Raji (cell line): ENCODE data around the gene SDK2.

Experiments
- POLR2A ChIP-seq: IDR thresholded peaks from 2 replicates; pipeline ENCODE4 v1.6.1; 2011; ENCODE audit warnings: low read depth, low read length, control low read depth; ENCODE audit not compliant: insufficient read depth

SDK2 gene

GRCh38 chr17:73391331-73392265 lies 252.6 kb downstream of the SDK2 start:
- TF ChIP-seq POLR2A, result no peak

- no peak for TF ChIP-seq POLR2A
Observed at GRCh38 chr17:73390851-73391250, 253.4 kb downstream of the SDK2 start.

DNA sequence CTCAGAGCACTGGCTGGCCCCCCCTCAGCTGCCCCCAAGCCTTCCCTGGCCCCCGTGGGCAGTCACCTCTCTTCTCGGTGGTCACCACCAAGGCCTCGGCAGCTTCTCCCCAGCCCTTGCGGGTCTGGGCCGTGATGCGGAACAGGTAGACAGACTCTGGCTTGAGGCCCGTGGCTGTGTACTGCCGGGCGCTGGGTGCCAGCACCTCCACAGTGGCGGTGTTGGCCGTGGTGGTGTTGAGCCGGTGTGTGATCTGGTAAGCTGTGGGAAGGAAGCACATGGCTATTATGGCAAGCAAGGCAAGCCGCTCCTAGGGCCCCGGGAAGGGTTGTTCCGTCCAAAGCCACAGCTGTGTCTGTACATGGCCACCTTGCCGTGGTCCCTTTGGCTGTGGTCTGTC lies 254.0 kb downstream of the SDK2 start:
- TF ChIP-seq POLR2A, result no peak

- no peak for TF ChIP-seq POLR2A
Observed at GRCh38 chr17:73389411-73389810, 254.8 kb downstream of the SDK2 start.

GRCh38 chr17:73388578-73388905 lies 255.7 kb downstream of the SDK2 start:
- no peak for TF ChIP-seq POLR2A

DNA sequence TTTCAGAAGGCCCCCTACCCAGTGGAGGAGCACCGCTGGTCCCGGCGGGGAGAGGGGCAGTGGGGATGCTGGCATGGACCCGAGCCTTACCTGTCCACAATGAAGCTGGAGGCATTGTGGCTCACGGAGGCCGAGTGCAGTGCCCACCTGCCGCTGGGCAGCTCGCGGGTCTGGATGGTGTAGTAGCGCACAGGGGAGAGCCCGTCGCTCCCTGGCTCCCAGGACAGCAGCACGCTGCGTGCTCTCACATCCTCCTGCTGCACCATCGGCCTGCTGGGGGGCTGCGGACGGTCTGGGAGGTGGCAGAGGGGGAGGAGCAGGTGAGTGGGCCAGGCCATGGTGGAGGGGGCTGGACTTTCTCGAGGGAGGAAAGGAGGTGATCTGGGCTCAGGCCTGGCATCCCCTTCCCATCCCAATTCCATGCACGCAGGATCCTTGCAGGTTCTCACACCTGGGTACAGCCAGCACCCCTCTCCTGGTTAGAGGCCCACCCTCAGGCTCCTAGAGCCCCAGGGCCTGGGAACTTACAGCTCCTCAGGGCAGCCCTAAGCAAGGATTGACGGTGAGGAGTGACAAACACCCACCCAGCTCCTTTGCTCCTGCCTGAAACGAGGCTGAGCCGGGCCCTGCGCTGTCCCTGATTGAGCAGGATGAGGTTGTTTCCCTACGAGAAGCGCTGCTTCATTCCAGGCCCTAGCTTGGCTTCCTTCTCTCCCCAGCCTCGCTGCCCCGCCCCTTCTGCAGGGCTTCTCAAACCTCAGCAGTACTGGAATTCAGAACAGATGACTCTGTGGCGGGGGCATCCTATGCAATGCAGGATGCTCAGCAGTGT lies 256.3 kb downstream of the SDK2 start:
- TF ChIP-seq POLR2A, result no peak

GRCh38 chr17:73386561-73386960 lies 257.7 kb downstream of the SDK2 start:
- no peak for TF ChIP-seq POLR2A

DNA sequence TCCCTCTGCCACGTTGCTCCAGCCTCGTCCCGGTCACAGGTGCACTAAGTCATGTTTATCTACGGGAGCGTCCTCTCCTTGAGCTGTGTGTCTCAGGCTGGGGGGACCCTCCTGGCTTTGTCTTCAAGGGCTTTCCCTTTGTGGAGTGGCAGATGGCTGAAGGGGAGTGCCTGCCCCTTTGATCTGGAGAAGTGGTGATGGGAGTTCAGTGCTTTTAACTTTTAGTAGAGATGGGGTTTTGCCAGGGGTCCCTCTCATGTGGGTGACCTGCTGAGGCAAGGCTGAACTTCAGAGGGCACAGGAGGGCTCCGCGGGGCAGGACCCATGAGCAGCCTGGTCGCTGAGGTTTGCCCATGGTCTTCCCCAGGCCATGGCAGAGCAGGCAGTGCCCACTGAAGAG lies 259.3 kb downstream of the SDK2 start:
- no peak for TF ChIP-seq POLR2A

DNA sequence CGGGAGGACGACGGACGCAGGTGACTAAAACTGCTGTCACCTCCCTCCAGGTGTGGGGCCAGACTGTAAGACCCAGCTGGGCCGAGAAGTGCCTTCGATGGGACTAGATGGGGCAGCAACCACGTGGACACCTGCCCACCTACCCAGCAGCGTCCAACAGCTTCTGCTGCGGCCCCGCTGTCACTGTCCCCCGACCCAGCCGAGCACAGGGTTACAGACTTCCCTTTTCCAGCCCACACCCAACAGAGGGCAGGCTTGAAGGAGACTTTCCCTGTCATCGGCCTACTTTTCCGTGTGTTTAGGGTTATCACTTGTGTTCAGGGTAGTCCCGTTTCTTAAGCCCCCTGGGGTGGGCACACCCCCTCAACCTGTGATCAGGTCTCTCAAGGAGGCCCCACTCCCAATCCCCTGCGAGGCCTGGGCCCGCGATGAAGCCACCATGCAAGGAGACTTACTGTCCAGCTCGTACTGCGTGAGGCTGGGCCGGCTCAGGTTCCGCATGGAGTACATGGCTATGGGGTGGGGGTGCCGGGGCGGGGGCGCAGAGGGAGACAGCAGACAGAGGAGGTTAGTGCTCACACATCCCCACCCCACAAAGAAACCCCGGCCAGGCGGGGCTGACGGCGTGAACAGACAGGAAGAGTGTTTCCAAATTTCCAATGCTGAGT lies 263.7 kb downstream of the SDK2 start:
- TF ChIP-seq POLR2A, result no peak

DNA sequence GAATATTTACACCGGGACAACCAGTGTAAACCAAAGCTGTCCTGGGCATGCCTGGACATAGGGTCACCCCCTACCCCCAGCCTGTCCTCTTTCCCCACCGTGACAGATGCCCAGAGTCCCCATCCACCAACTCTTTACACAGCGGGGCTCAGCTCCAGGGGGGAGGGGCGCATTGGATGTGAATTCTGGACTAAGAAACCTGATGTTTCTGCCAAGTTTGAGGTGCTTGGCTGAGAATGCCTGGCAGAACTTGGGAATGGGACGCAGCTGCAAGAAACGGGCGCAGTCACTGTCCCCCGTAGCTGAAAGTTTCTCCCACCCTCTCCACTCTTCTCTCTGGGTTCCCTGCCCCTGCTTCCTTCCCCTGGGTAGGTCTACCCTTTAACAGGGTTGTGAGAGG lies 264.4 kb downstream of the SDK2 start:
- TF ChIP-seq POLR2A, result no peak

DNA sequence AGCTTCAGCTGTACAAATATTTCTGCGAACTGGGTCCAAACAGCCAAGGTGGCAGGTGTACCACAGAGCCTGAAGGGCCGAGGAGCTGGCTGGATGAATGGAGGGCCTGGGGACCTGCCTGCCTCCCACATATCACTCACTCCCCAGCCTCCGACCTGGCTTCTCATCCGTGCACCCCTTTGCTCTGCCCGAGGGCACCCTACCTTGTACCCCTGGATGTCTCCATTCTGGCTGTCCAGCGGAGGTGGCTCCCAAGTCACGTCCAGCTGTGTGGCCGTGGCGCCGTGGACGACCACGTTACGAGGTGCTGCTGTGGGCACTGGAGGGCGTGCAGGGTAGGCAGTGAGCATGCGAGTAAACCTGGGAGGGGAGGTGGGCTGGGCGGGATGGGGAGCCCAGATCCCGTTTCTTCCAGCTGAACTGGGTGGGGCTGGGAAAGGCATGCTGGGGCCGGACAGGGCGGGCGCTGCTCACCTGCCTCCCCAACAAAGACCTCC lies 265.2 kb downstream of the SDK2 start:
- no peak for TF ChIP-seq POLR2A

DNA sequence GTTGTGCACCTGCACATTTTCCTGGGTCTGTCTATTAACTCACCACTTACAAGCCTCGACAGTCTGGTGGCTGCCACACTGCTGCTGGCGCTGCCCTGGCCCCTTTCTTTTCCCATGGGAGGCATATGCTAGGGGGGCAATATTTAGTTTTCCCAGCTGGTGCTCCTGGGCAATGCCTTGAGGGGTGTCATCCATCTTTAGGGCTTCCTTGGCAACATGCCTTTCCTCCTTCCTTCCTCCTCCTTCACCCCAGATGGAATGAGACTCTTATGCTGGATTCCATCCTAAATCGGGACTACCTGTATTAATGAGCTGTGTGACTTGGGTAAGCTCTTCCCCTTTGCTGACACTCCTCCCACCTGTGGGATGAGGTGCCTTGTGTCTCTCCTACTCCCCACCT lies 267.6 kb downstream of the SDK2 start:
- TF ChIP-seq POLR2A, result no peak

- no peak for TF ChIP-seq POLR2A
Observed at GRCh38 chr17:73376152-73376551, 268.1 kb downstream of the SDK2 start.

DNA sequence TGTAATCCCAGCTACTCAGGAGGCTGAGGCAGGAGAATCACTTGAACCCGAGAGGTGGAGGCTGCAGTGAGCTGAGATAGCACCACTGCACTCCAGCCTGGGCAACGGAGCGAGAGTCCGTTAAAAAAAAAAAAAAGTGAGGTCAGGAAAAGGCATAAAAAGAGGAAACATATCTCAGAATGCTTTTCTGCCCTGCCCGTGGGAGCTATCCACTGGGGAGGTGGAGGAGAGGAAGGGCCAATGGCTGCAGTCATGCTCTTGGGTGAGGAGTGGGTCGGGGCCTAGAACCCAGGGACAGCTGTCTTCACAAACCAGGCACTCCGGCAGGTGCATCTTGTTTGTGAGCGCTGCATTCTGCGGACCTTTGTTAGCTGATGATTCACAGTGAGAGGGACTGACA lies 272.4 kb downstream of the SDK2 start:
- TF ChIP-seq POLR2A, result no peak

- TF ChIP-seq POLR2A, result no peak
Observed at GRCh38 chr17:73371285-73371684, 273.0 kb downstream of the SDK2 start.

- no peak for TF ChIP-seq POLR2A
Observed at GRCh38 chr17:73369111-73369521, 275.1 kb downstream of the SDK2 start.

DNA sequence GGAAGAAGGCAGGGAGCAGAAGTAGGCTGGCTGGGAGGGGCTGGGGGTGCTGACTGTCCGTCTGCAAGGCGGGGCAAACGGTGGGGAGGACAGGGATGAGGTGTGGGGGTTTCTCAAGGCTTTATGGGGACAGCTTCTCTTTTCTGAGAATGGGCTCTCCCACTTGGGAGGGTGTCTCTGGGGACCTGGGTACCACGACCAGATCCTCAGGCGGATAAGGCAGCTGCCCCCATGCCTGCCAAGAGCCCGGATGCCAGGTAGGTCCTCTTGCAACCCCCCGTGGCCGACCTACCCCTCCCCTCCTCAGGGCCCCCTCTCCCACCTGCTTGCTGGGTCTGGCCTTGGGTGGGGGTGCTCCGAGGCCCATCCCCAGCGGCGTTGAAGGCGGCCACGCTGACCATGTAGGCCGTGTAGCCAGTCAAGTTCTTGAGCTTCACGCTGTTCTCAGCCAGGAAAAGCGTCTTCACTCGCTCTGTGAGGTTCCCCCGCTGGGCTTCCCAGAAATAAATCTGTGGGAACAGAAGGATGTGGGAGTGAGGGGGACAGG lies 276.1 kb downstream of the SDK2 start:
- no peak for TF ChIP-seq POLR2A
